NCI-H1694 treated with DMSO at 0.1 percent for 48 hours (cell line): ENCODE data around the gene WWC2.
"Not testable (repeated sequence)": the region's sequence is repeated elsewhere in the genome, so short reads cannot be mapped to it uniquely, and the experiment has no call there.

Source experiments
- DNase-seq: peaks from one replicate; lab custom pipeline; 2025; lab: John Stamatoyannopoulos, UW

WWC2 gene

GRCh38 chr4:183100827-183101226 lies 1.8 kb downstream of the WWC2 start:
- no peak for DNase-seq

DNA sequence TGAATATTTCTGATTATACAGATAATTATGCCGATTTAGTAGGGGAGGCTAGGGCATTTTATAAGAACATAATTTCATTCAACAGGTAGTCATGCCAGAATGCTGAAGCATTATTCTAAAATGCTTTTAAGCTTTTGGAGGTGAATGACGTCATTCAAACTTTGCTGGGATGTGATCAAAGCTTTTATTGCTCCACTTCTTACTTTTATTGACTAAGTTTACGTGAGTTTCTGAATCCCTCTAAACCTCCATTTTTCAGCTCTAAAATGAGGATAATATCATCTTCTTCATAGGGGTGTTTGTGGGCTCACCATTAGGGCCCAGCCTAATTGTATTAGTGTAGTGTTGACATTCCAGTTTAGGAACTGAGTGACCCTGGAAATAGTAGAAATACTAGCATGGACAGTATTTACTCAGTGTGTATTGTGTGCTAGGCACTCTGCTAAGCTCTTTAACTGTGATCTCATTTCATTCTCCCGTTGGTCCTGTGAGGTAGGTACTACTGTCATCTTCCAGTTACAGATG lies 3.0 kb downstream of the WWC2 start:
- DNase-seq = no peak

- no peak for DNase-seq
Observed at GRCh38 chr4:183105092-183105491, 6.0 kb downstream of the WWC2 start.

DNA sequence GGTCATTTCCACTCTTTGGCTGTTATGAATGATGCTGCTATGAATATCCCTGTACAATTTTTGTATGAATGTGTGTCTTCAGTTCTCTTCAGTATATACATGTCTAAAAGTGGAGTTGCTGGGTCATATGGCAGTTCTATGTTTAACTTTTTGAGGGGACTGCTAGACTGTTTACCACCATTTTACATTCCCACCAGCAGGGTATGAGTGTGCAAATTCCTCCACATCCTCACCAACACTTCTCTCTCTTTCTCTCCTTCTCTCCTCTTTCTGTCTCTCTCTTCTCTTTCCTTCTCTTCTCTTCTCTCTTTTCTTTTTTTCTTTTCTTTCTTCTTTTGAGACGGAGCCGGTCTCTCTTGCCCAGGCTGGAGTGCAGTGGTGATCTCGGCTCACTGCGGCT lies 7.8 kb downstream of the WWC2 start:
- no peak for DNase-seq

GRCh38 chr4:183107891-183108459 lies 8.9 kb downstream of the WWC2 start:
- DNase-seq = no peak

DNA sequence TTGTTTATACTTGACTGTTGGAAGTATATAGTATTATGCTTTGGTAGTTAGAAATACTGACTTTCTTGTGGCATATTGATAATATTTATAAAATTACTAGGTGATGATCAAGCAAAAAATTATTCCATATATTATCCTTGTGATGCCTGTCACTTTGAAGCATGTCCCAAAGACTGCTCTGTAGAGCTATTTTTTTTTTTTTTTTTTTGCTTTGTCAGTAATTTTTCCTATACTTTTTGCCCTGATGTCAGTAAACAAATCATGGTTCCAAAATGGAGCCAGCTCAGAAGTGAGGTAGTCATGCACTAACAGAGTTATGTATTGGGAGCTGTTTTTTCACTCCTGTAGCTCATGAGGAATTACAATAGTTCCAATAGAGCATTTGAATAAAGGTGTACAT lies 11.2 kb downstream of the WWC2 start:
- DNase-seq = no peak

GRCh38 chr4:183111452-183111885 lies 12.4 kb downstream of the WWC2 start:
- DNase-seq = no peak

GRCh38 chr4:183118141-183118540 lies 19.1 kb downstream of the WWC2 start:
- no peak for DNase-seq

DNA sequence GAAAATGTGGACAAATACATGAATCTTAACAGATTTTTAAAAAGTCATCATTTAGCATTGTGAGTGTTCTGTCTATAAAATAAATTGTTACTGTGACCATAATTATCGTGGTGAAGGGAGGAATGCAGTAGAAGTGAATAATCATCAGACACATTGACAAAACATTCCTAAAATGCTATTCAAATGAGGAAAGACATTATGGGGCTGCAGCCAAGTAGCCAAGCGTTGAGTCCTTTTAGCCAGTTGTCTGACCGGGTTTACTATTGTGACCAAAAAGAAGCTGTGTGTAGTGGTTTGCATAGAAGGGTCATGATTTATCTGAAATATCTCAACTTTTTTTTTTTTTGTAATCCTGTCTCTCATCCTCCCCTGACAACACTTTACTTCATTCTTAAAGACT lies 19.5 kb downstream of the WWC2 start:
- no peak for DNase-seq

DNA sequence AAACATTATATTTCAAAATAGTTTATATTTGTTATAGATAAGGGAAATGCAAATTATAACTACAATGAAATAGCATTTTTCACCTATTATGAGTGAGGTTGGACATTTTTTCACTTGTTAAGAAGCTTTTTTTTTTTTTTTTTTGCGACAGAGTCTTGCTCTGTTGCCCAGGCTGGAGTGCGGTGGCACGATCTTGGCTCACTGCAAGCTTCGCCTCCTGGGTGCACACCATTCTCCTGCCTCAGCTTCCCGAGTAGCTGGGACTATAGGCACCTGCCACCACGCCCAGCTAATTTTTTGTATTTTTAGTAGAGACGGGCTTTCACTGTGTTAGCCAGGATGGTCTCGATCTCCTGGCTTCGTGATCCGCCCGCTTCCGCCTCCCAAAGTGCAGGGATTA lies 22.6 kb downstream of the WWC2 start:
- DNase-seq = not testable (repeated sequence)

DNA sequence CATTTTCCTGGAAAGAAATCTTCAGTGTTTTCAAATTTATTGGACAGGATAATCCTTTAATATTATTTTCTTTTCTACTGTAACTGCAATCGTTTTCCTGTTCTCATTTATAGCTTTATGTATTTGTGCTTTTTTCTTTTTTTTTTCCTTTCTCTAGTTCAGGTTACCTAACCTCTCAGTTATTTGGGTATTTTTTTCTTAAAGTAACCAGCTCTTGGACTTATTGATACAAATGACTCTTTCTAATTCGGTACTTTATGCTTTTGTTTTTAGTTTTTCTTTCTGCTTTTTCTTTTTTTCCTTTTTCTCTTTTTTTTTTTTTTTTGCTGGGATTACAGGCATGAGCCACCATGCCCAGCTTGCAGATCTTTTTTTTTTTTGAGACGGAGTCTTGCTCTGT lies 25.2 kb downstream of the WWC2 start:
- DNase-seq = no peak

- no peak for DNase-seq
Observed at GRCh38 chr4:183124865-183125264, 25.8 kb downstream of the WWC2 start.

GRCh38 chr4:183129125-183129524 lies 30.1 kb downstream of the WWC2 start:
- no peak for DNase-seq

GRCh38 chr4:183129675-183130074 lies 30.6 kb downstream of the WWC2 start:
- no peak for DNase-seq

DNA sequence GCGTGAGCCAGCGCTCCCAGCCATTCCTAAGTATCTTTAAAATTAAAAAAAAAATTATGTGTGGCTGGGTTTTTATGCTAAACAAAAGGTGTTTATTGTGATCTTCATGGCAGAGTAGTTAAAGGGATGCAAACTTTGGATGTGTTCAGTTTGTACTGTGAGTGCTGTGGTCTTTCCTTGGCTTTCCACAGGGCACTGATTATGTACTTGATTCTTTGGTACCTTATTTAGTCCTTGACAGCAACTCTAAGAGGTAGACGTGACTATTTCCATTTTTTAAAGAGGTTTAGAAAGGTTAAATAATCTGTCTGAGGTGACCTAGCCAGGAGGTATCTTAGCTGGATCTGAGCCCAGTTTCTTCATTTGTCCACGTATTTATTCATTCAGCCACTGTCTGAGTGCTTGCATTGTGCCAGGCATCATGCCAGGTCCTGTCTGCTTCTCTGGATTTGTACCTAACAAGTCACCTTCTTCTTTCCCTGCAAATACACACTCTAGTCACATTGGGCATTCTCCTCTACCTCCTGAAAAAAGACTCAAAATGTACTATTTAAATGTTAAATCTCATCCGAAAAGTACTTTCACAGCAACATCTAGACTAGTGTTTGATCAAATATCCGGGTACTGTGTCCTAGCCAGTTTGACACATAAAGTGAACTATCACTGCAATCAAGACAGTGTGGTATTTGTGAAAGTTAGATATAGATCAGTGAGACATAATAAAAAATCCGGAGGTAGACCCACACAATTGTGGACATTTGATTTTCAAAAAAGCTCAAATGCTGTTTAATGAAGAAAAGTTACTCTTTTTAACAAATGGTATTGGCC lies 31.5 kb downstream of the WWC2 start:
- DNase-seq = no peak

DNA sequence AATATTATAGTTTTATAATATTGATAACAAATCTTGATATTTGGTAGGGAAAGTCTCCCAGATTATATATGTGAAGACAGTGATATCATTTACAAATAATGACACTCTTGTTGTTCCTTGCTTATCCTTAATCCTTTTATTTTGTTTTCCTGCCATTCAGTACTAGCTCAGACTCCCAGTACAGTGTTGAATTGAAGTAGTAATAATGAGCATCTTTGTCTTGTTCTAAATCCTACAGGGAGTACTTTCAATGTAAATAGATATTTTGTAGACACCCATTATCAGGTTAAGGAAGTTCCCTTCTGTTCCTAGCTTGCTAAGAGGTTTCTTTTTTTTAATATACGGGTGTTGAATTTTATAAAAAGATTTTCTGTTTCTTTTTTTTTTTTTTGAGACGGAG lies 33.0 kb downstream of the WWC2 start:
- DNase-seq = no peak

DNA sequence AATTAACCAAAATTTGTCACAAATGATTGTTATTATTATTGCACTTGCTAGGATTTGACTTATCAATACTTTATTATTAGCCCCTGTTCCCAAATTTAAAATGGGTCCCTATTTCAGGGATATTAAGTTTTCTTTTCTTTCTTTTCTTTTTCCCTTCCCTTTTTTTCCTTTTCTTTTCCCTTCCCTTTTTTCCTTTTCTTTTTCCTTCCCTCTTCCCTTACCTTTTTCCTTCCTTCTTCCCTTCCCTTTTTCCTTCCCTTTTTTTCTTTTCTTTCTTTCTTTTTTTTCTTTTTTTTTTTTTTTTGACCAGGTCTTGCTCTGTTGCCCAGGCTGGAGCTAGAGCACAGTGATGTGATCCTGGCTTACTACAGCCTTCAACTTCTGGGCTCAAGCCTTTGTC lies 33.8 kb downstream of the WWC2 start:
- no peak for DNase-seq

DNA sequence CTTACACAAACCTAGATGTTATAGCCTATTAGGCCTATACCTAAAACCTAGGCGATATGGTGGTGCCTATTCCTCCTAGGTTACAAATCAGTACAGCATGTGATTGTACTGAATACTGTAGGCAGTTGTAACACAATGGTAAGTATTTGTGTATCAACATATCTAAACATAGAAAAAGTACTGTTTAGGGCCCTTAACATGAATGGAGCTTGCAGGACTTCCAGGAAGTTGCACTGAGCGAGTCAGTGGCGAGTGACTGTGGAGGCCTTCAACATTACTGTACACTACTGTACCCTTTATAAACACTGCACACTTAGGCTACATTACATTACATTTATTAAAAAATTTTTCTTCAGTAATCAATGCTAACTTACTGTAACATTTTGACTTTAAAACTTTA lies 37.8 kb downstream of the WWC2 start:
- no peak for DNase-seq

DNA sequence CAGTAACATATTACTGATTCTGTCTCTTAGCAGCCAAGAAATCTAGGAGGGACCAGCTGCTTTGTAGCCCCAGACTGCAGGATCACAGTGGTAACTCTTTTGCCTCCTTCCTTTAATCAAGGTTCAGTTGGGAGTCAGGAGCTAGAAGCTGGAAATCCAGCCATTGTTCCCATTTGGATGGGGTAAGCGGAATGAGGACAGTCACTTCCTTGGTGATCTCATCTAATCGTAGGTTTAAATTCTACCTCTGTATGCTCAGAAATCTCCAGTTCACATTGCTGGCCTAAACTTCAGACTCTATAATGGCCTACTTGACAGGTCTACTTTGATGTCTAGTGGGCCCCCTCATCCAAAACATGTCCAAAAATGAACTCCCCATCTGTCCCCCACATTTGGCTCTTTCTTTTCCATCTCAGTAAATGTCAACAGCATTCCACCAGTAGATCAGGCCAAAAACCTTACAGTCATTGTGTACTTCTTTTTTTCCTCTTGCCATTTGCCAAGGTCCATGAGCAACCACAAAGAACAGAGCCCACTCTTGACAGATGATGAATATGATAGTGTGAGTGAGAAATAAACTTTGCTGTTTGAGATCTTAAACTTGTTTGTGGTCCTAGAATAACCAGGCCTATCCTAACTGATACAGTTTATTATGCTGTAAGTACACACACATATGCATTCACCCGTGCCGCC lies 40.1 kb downstream of the WWC2 start:
- no peak for DNase-seq

GRCh38 chr4:183139972-183140570 lies 41.0 kb downstream of the WWC2 start:
- DNase-seq = no peak

DNA sequence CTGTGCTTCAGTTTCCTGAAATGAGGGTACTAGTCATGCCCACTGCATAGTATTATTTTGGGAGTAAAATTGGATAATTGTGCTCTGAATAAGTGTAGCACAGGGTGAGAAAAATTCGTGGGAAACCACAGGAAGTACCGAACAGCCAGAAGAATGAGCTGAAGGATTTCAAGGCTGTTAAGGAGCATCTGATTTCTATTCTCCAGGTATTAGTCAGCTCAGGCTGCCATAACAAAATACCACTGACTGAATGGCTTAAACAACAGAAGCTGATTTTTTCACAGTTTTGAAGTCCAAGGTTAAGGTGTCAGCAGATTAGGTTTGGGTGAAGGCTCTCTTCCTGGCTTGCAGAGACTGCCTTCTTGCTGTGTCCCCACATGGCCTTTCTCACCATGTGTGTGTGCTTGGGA lies 41.9 kb downstream of the WWC2 start:
- no peak for DNase-seq

DNA sequence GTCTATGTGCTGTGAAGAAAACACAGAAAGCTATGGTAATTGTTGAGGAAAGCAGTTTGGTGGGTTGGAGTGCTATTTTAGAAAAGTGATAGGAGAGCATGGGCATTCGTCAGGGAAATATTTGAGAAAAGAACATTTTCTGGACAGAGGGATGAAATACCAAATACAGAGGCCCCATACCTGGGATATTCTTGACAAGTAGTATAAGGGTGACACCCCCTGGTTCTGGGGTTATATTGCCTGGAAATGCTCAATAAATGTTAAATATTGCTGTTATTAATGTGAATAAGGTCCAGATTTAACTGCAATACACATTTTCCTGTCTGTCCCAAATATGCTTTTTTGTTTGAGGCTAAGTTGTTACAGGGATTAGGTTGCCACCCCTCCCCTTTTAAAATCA lies 42.9 kb downstream of the WWC2 start:
- DNase-seq = no peak
